ENCODE data around the gene ACACA.

Gene ACACA

GRCh38 chr17:37212179-37212578, 194.5 kb downstream of the ACACA start:
- no peak for TF ChIP-seq POLR2A (IDR thresholded peaks at IDR 0.05; ENCODE audit: low read depth, low read length)
- TF ChIP-seq TAF1 (IDR thresholded peaks at IDR 0.05; ENCODE audit: borderline replicate concordance, low read depth, low read length), result no peak
- TF ChIP-seq POLR2AphosphoS5 (IDR thresholded peaks at IDR 0.05; ENCODE audit: low read depth, low read length), result no peak
- DNase-seq (ENCODE audit: insufficient read length), result no peak
- FAIRE-seq, result no peak

- DNase-seq (ENCODE audit: insufficient read length), result no peak
Measured at GRCh38 chr17:37211136-37211535, 195.5 kb downstream of the ACACA start.

DNA sequence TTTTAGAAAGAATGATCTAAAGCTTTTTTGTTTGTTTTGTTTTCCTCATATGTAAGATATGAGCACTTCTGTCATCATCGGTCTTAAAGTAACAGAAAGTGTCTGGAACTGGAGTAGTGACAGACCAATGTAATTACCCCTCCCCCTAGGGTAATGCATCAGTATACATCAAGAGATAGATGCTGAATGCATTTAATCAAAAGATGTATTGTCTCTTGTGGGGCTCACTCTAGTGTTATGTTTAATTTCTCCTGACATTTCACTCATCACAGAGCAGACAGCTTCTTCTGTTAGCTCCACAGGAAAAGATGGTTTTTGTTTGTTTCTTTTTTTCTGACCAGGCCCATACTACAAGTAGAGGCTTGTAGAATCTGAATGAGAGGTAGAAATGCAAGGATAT, 199.5 kb downstream of the ACACA start:
- no peak for FAIRE-seq
- DNase-seq (ENCODE audit: insufficient read length), result no peak
- no peak for TF ChIP-seq POLR2A (IDR thresholded peaks at IDR 0.05; ENCODE audit: low read depth, low read length)
- TF ChIP-seq TAF1 (IDR thresholded peaks at IDR 0.05; ENCODE audit: borderline replicate concordance, low read depth, low read length), result no peak
- TF ChIP-seq POLR2AphosphoS5 (IDR thresholded peaks at IDR 0.05; ENCODE audit: low read depth, low read length), result no peak

More at GRCh38 chr17:37211136-37211535, 195.5 kb downstream of the ACACA start:
- TF ChIP-seq POLR2AphosphoS5 (IDR thresholded peaks at IDR 0.05; ENCODE audit: low read depth, low read length), result no peak
- TF ChIP-seq POLR2A (IDR thresholded peaks at IDR 0.05; ENCODE audit: low read depth, low read length), result no peak
- no peak for TF ChIP-seq TAF1 (IDR thresholded peaks at IDR 0.05; ENCODE audit: borderline replicate concordance, low read depth, low read length)
- no peak for FAIRE-seq

- FAIRE-seq (no peak), DNase-seq (ENCODE audit: insufficient read length) (no peak)
- TF ChIP-seq TAF1 (IDR thresholded peaks at IDR 0.05; ENCODE audit: borderline replicate concordance, low read depth, low read length) (no peak), POLR2A (IDR thresholded peaks at IDR 0.05; ENCODE audit: low read depth, low read length) (no peak), POLR2AphosphoS5 (IDR thresholded peaks at IDR 0.05; ENCODE audit: low read depth, low read length) (no peak)
Measured at GRCh38 chr17:37206299-37206698, 200.3 kb downstream of the ACACA start.

- no peak for FAIRE-seq
- DNase-seq (ENCODE audit: insufficient read length), result no peak
- no peak for TF ChIP-seq POLR2A (IDR thresholded peaks at IDR 0.05; ENCODE audit: low read depth, low read length)
- TF ChIP-seq POLR2AphosphoS5 (IDR thresholded peaks at IDR 0.05; ENCODE audit: low read depth, low read length), result no peak
- no peak for TF ChIP-seq TAF1 (IDR thresholded peaks at IDR 0.05; ENCODE audit: borderline replicate concordance, low read depth, low read length)
Measured at GRCh38 chr17:37200497-37200896, 206.1 kb downstream of the ACACA start.

GRCh38 chr17:37197336-37197735, 209.3 kb downstream of the ACACA start:
- no peak for DNase-seq (ENCODE audit: insufficient read length)
- TF ChIP-seq TAF1 (IDR thresholded peaks at IDR 0.05; ENCODE audit: borderline replicate concordance, low read depth, low read length) (no peak), POLR2A (IDR thresholded peaks at IDR 0.05; ENCODE audit: low read depth, low read length) (no peak), POLR2AphosphoS5 (IDR thresholded peaks at IDR 0.05; ENCODE audit: low read depth, low read length) (no peak)
- FAIRE-seq, result no peak

DNA sequence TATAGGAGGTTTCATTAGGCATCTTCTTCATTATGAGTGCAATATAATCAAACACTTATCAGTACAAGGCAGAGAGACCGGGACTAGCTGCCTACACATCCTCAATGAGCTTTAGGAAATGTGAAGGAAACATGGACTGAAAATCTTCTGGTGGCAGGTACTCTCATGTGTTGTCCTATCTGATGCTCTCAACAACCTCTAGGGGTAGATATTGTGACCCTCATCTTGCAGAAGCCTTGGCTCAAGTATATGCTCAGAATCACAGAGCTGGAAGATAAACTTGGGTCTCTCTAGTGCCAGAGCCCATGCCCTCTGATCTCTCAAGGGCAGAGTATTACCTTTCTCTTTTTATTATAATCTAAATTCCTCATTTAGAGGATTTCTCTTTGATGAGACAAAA, 212.4 kb downstream of the ACACA start:
- no peak for FAIRE-seq
- no peak for DNase-seq (ENCODE audit: insufficient read length)
- TF ChIP-seq POLR2AphosphoS5 (IDR thresholded peaks at IDR 0.05; ENCODE audit: low read depth, low read length), result no peak

DNA sequence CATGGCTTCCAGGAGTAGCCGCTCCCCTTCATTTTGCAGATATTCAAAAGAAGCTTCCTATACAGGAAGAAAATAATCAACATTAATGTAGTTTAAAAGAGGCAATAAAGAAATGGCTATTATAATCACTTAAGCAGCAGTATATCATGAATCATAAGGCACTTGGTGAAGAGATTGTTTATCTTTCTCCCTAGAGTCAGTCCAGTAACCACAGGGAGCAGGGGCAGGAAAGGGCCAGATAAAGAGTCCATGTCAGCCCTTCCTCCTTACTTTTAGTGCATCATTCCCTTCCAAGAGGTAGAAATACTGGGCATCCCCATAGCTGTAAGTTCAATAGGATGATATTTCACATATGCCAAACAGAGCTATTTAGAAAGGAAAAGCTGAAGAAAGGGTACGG, 215.4 kb downstream of the ACACA start:
- no peak for TF ChIP-seq TAF1 (IDR thresholded peaks at IDR 0.05; ENCODE audit: borderline replicate concordance, low read depth, low read length)
- no peak for TF ChIP-seq POLR2AphosphoS5 (IDR thresholded peaks at IDR 0.05; ENCODE audit: low read depth, low read length)
- no peak for TF ChIP-seq POLR2A (IDR thresholded peaks at IDR 0.05; ENCODE audit: low read depth, low read length)
- DNase-seq (ENCODE audit: insufficient read length), result no peak
- FAIRE-seq, result no peak

DNA sequence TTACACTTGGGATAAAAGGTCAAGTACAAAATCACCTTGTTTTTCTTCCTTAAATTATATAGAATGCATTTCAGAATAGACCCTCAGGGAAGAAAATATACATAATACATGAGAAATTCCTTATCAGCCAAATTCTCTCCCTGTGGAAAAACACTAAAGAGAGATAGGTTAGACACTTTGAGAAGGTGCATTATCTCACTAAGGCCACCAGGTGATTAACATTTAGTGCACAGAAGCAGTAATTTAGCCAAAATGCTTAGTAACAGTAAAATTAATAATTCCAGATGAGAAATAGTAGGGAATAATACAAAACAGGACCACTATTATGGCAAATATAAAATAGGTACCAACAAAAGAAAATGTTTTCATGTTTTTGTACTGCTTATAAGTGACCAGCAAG, 216.1 kb downstream of the ACACA start:
- FAIRE-seq (no peak), DNase-seq (ENCODE audit: insufficient read length) (no peak)
- TF ChIP-seq POLR2AphosphoS5 (IDR thresholded peaks at IDR 0.05; ENCODE audit: low read depth, low read length), result no peak
- TF ChIP-seq POLR2A (IDR thresholded peaks at IDR 0.05; ENCODE audit: low read depth, low read length), result no peak
- TF ChIP-seq TAF1 (IDR thresholded peaks at IDR 0.05; ENCODE audit: borderline replicate concordance, low read depth, low read length), result no peak

DNA sequence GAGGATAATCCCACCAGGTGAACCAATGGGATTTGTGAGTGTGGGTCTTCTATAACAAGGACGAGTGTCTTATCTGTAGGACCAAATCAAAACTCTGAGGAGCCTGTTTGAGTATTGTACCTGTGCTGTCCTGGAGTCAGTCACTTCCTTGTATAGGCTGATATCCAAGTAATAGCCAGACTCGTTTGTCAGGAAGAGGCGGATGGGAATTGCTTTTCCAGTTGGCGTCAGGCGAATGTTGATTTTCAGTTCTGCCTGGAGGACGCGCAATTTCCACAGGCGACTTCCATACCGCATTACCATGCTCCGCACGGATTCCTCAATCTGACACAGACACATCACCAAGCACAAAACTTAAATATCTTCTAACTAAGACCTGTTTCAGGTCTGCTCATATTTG, 218.5 kb downstream of the ACACA start:
- TF ChIP-seq TAF1 (IDR thresholded peaks at IDR 0.05; ENCODE audit: borderline replicate concordance, low read depth, low read length) (no peak), POLR2AphosphoS5 (IDR thresholded peaks at IDR 0.05; ENCODE audit: low read depth, low read length) (no peak), POLR2A (IDR thresholded peaks at IDR 0.05; ENCODE audit: low read depth, low read length) (no peak)
- DNase-seq (ENCODE audit: insufficient read length) (no peak), FAIRE-seq (no peak)

DNA sequence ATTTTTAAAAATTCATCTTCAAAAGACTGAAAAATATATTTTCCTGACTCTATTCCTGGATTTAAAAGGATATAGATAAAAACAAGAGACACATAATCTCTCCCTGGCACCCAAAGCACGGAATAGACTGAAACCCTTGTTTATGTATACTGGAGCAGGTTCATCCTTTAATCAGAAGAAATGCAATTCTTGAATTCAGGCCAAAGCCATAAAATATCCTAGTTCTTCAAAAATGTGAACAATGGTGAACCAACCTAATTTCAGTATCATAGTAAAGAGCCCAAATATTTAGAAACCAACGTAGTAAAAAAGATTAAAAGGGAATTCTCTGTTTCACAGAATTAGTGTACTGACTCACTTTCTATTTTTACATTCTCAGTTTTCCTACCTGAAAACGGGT, 219.4 kb downstream of the ACACA start:
- DNase-seq (ENCODE audit: insufficient read length), result no peak
- FAIRE-seq, result no peak

DNA sequence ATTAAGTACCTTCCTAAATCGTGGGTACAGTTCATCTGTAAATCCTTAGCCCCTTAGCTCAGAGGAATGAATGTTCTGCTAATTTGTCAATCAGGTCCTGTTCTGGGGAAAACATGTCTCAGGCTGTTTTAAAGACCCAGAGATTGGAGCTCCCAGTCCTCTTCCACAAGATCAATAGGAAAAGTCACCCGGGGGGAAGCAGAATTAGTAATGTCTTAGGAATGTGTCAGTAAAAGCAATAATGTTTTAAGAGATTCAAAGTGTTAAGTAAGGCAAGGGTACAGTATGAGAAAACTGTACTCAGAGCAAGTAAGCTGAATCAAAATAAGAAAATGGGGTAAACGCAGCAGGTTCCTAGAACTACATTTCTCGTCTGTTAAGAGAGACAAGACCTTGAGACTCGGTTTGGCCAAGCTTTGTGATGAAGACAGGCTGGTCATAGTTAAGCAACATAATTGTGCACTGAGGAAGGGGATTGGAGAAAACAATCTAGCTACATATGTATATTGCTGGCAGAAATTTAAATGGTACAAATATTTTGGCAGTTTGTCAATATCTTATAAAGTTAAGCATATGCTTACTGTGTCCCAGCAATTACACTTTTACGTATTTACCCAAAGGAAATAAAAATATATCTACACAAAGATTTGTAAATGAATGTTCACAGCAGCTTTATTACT, 223.7 kb downstream of the ACACA start:
- FAIRE-seq (no peak), DNase-seq (ENCODE audit: insufficient read length) (no peak)
- TF ChIP-seq POLR2AphosphoS5 (IDR thresholded peaks at IDR 0.05; ENCODE audit: low read depth, low read length) (no peak), POLR2A (IDR thresholded peaks at IDR 0.05; ENCODE audit: low read depth, low read length) (no peak), TAF1 (IDR thresholded peaks at IDR 0.05; ENCODE audit: borderline replicate concordance, low read depth, low read length) (no peak)

More for the DNA sequence above, 219.4 kb downstream of the ACACA start:
- no peak for TF ChIP-seq TAF1 (IDR thresholded peaks at IDR 0.05; ENCODE audit: borderline replicate concordance, low read depth, low read length)
- TF ChIP-seq POLR2A (IDR thresholded peaks at IDR 0.05; ENCODE audit: low read depth, low read length), result no peak
- TF ChIP-seq POLR2AphosphoS5 (IDR thresholded peaks at IDR 0.05; ENCODE audit: low read depth, low read length), result no peak

Measured in GM12892 (cell line).